Erythroblast (primary cell): Measurements from ENCODE around the gene RTL10.

Experiments used
- DNase-seq, 2 experiments: peaks; one replicate each; lab custom pipeline; 2025; lab: John Stamatoyannopoulos, UW
- GATA1 ChIP-seq: IDR thresholded peaks from 2 replicates; pipeline ENCODE4 v1.6.1; 2011; ENCODE audit warnings: low read depth, mild to moderate bottlenecking, control low read depth, low read length, moderate library complexity
- POLR2A ChIP-seq: IDR thresholded peaks from 2 replicates; pipeline ENCODE4 v1.6.1; 2011; ENCODE audit warnings: mild to moderate bottlenecking, low read length

The RTL10 gene

GRCh38 chr22:19854778-19855503 lies at the start of gene RTL10, which contains the start of gene GNB1L:
RTL10 (minus strand) TSS chr22:19854874; CDS start chr22:19852261, 2,613 bp downstream.
GNB1L (minus strand) TSS chr22:19854874; CDS start chr22:19821355, 33,519 bp downstream.
- DNase-seq, result peak; percentile 98 to 99
- TF ChIP-seq GATA1 (no peak), POLR2A (peak; percentile 96)

- no peak for TF ChIP-seq GATA1
- no peak for TF ChIP-seq POLR2A
These were observed 49.6 kb upstream of the RTL10 start for GRCh38 chr22:19904174-19904856.

GRCh38 chr22:19903513-19903912 lies 48.8 kb upstream of the RTL10 start:
- TF ChIP-seq POLR2A (no peak), GATA1 (no peak)
- DNase-seq, result no peak

More at GRCh38 chr22:19904174-19904856, 49.6 kb upstream of the RTL10 start:
- DNase-seq, result no peak

- no peak for DNase-seq
- no peak for TF ChIP-seq GATA1
- no peak for TF ChIP-seq POLR2A
These were observed 48.4 kb upstream of the RTL10 start for GRCh38 chr22:19903031-19903430.

GRCh38 chr22:19902245-19902715 lies 47.6 kb upstream of the RTL10 start:
- TF ChIP-seq GATA1 (no peak), POLR2A (no peak)

DNA sequence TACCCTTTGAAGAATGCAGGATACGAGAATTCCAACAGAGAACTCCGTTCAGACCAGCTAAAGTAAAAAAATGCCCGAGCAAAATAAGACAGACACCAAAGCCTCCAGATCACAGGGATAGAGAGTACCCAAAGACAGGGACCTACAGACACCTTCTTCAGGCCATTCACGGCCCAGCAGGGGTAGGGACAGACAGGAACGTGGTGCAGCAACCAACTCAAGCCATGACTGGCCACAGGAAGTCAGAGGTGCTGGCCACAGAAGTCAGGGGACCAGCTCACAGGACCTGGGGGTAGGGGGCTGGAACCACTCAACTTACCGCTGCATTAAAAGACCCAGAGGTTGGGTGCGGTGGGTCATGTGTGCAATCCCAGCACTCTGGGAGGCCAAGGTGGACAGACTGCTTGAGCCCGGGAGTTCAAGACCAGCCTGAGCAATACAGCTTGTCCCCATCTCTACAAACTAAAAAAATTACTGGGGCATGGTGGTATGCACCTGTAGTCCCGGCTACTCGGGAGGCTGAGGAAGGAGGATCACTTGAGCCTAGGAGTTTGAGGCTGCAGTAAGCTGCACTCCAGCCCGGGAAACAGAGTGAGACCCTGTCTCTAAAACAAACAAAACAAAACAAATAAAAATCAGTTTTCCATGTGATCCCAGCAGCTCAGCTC lies 47.0 kb upstream of the RTL10 start:
- TF ChIP-seq POLR2A (no peak), GATA1 (no peak)
- DNase-seq, result no peak

More at GRCh38 chr22:19902245-19902715, 47.6 kb upstream of the RTL10 start:
- no peak for DNase-seq

GRCh38 chr22:19900707-19901436 lies 46.2 kb upstream of the RTL10 start:
- TF ChIP-seq GATA1, result no peak
- no peak for TF ChIP-seq POLR2A
- no peak for DNase-seq

DNA sequence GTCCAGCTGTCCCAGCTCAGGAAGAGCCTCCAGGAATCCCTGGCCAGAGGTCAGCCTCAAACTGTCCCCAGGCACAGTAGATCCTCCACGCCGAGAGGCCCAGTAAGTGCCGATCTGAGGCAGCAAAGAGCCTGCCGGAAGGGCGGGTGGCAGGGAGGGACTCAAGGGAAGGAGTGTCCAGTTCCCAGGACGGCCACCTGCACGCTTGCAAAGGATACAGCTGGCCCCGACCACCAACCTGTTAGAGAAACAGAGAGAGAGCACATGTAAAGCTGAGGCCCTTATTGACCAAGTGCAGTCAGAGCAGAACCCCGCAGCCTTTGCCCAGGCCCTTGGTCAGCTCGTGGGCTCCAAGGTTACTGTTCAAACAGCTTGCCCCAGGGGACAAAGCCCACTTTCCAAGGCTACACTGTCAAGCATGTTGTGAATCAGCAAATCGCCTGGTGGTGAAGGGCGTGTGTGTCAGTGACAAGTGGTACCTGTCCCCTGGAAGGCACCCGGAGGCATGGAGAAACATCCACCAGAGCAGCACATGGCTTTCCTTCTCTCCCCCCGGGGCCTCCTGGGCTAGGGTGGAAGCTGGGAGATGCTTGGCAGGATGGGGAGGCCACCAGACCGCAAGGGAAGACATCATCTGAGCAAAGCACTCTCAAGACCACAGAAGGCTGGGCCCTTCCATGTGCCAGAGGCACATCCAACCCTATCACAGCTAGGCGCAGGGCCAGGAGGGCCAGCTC lies 44.3 kb upstream of the RTL10 start:
- no peak for DNase-seq
- TF ChIP-seq POLR2A (no peak), GATA1 (no peak)

DNA sequence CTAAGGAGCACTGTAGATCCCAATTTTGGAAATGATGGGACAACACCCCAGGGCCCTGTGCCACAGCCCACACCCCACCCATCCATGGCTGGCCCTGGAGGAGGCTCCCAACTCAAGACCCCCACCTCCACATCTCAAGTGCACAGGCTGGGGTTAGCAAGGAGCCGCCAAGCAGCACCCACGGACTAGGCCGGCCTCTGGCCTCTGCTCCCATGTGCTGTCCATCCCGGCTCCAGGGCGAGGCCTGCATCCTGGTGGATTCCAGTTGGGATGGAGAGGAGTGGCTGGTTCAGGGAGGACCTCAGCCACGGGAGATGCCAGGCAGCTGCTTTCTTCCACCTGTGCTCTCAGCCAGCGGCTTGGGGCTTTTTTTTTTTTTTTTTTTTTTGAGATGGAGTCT lies 43.5 kb upstream of the RTL10 start:
- no peak for DNase-seq
- TF ChIP-seq POLR2A (no peak), GATA1 (no peak)

- no peak for DNase-seq
- no peak for TF ChIP-seq GATA1
- TF ChIP-seq POLR2A, result no peak
These were observed 43.1 kb upstream of the RTL10 start for GRCh38 chr22:19897726-19898125.

DNA sequence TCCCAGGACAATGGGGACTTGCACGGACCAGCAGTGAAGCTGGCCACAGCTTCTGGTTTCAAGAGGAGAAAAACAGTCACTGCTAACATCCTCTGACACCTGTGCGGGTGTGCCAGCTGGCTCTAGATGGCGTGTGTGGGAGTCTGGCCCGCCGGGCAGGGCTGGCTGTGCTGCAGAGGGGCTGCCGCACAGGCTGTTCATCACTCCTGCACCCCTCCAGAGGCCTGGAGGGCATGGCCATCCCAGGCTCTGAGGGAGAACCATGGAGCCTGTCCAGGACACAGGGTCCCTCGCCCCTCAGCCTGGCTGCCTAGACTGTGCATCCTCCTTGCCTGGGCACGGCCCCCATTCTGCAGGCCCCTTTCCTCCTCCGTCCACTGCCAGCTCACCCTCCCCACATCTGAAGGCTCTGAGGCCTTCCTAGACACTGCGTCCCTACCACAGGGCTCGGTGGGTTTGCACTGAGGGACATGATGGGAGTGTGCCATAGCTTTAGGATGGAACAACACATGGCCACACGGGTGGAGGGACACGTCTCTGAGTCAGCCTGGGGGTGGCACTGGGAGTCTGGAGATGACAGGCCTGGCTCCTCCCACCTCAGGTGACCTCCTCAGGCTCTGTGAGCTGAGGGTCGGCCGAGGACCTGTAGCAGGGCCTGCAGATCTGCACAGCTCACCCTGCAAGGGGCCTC lies 42.1 kb upstream of the RTL10 start:
- TF ChIP-seq GATA1 (no peak), POLR2A (no peak)
- DNase-seq, result no peak

- no peak for DNase-seq
- TF ChIP-seq POLR2A, result no peak
These were observed 40.6 kb upstream of the RTL10 start for GRCh38 chr22:19895160-19895849.
